GM23338 (cell line): Measurements from ENCODE around the gene SRMS. TPM values are rescaled to one million over a fixed set of nuclear protein-coding genes. Genes with fewer than 3 reads are reported as not detected.

Experiments used
- ATAC-seq: fragments of 200-7000 bp; cut with Tn5 transposase; 3 replicates; pipeline ENCODE4 v1.9.1; 2020
- DNase-seq: peaks from one replicate; pipeline ENCODE4 v3.0.0-alpha.2; 2015; ENCODE audit warnings: low spot score
- H2AFZ ChIP-seq: fragments of 200-600 bp; sonication (generic); 2 replicates; pipeline ENCODE4 v1.8.0; 2016; ENCODE audit warnings: antibody characterized with exemption, mild to moderate bottlenecking, moderate library complexity
- H3F3A ChIP-seq: fragments of 200-600 bp; sonication (generic); replicated peaks from 2 replicates; pipeline ENCODE4 v1.8.0; 2017; ENCODE audit warnings: antibody characterized with exemption, mixed run types, low read depth
- H3K27ac ChIP-seq: fragments of 200-600 bp; sonication (generic); 2 replicates; pipeline ENCODE4 v1.6.1; 2016; ENCODE audit warnings: low read depth
- H3K27me3 ChIP-seq: fragments of 200-600 bp; sonication (generic); 2 replicates; pipeline ENCODE4 v1.8.0; 2016; ENCODE audit warnings: mild to moderate bottlenecking, mixed run types, moderate library complexity; ENCODE audit not compliant: insufficient read depth
- H3K36me3 ChIP-seq: fragments of 200-600 bp; sonication (generic); 2 replicates; pipeline ENCODE4 v1.8.0; 2016; ENCODE audit warnings: mild to moderate bottlenecking; ENCODE audit not compliant: insufficient read depth
- H3K4me1 ChIP-seq: fragments of 200-600 bp; sonication (generic); 2 replicates; pipeline ENCODE4 v1.8.0; 2016; ENCODE audit warnings: mild to moderate bottlenecking, moderate library complexity; ENCODE audit not compliant: insufficient read depth
- H3K4me2 ChIP-seq: fragments of 200-600 bp; sonication (generic); 2 replicates; pipeline ENCODE4 v1.7.1; 2017; ENCODE audit warnings: mixed run types
- H3K4me3 ChIP-seq: fragments of 200-600 bp; sonication (generic); 2 replicates; pipeline ENCODE4 v1.6.1; 2016; ENCODE audit warnings: mixed run types
- H3K79me2 ChIP-seq: fragments of 200-600 bp; sonication (generic); replicated peaks from 2 replicates; pipeline ENCODE4 v1.8.0; 2017; ENCODE audit warnings: mild to moderate bottlenecking; ENCODE audit not compliant: insufficient read depth
- H3K9me2 ChIP-seq: fragments of 200-600 bp; sonication (generic); 2 replicates; pipeline ENCODE4 v1.8.0; 2017; ENCODE audit not compliant: insufficient read depth
- H4K20me1 ChIP-seq: fragments of 200-600 bp; sonication (generic); replicated peaks from 2 replicates; pipeline ENCODE4 v1.8.0; 2017; ENCODE audit warnings: mild to moderate bottlenecking; ENCODE audit not compliant: insufficient read depth
- H3K27ac Mint-ChIP-seq: 2 replicates; pipeline ENCODE4 v1.8.0; 2020; ENCODE audit warnings: inconsistent platforms, mild to moderate bottlenecking, moderate library complexity, mixed read lengths
- H3K27me3 Mint-ChIP-seq: 3 replicates; pipeline ENCODE4 v1.8.0; 2022; ENCODE audit warnings: low read depth, mild to moderate bottlenecking, moderate library complexity, mixed read lengths, inconsistent platforms; ENCODE audit not compliant: insufficient read depth, poor library complexity
- H3K36me3 Mint-ChIP-seq: 3 replicates; pipeline ENCODE4 v1.8.0; 2021; ENCODE audit warnings: low read depth, mild to moderate bottlenecking, inconsistent platforms, moderate library complexity, mixed read lengths
- H3K4me1 Mint-ChIP-seq: 3 replicates; pipeline ENCODE4 v1.8.0; 2020; ENCODE audit warnings: mild to moderate bottlenecking, inconsistent platforms, mixed read lengths
- H3K4me3 Mint-ChIP-seq: 3 replicates; pipeline ENCODE4 v1.8.0; 2021; ENCODE audit warnings: moderate library complexity, mild to moderate bottlenecking, inconsistent platforms, mixed read lengths
- H3K9me3 Mint-ChIP-seq: 3 replicates; pipeline ENCODE4 v1.8.0; 2020; ENCODE audit warnings: moderate library complexity, mild to moderate bottlenecking, inconsistent platforms, mixed read lengths
- EZH2 ChIP-seq: fragments of 200-600 bp; sonication (generic); IDR thresholded peaks from one replicate; pipeline ENCODE4 v1.8.0; 2017; ENCODE audit warnings: antibody characterized with exemption, mild to moderate bottlenecking, low read depth; ENCODE audit not compliant: unreplicated experiment
- STAT1 ChIP-seq: IDR thresholded peaks from one replicate; pipeline ENCODE4 v1.6.1; 2016; ENCODE audit warnings: antibody characterized with exemption; ENCODE audit not compliant: unreplicated experiment
- ZNF114 ChIP-seq: fragments of 250-450 bp; sonication (Bioruptor Pico); IDR thresholded peaks from 2 replicates; pipeline ENCODE4 v1.5.0; 2020; ENCODE audit warnings: mild to moderate bottlenecking, moderate library complexity
- ZNF462 ChIP-seq: fragments of 250-450 bp; sonication (Bioruptor Pico); IDR thresholded peaks from 2 replicates; pipeline ENCODE4 v1.5.0; 2020; ENCODE audit warnings: mild to moderate bottlenecking, moderate library complexity
- polyA plus RNA-seq: library from polyadenylated mRNA; unstranded; fragments of >200 nt; fragmentation: Nextera tagmentation; extraction: Ambion mirVana; gene quantifications from 2 replicates; pipeline ENCODE4 v1.2.1, GENCODE V29; 2016
- total RNA-seq: library from RNA; depleted of rRNA; stranded (reverse); fragments of >200 nt; shearing (Covaris generic); gene quantifications from 2 replicates; pipeline ENCODE4 v1.2.3, GENCODE V29; 2014
- TF ChIP-seq, protein P1 (sequence below): IDR thresholded peaks from 2 replicates; pipeline ENCODE4 v1.6.1; 2016; ENCODE audit warnings: antibody characterized with exemption

Gene SRMS
- total and polyA plus RNA-seq, 2 experiments from 2014 or later, result 0.23 to 0.59 TPM

- Histone ChIP-seq H3K4me2 (no peak overlapping the region), H3K27ac (no peak overlapping the region), H3K79me2 (no peaks in the 10 kb centered on the region), H3K27me3 (no peaks in the 10 kb centered on the region), H3K4me1 (no peaks in the 10 kb centered on the region), H3F3A (peaks cover 13% of the 10 kb centered on the region; the same call in 1 of the 2 replicates), H3K4me3 (no peak overlapping the region), H4K20me1 (0 out of 2 replicates have a peak, but pooled peaks cover 2% of the 10 kb centered on the region), H2AFZ (no peak overlapping the region), H3K9me2 (no peaks in the 10 kb centered on the region), H3K36me3 (no peaks in the 10 kb centered on the region)
- no peak overlapping the region for H3K27ac Mint-ChIP-seq
- no peak for DNase-seq
- no peak for TF ChIP-seq ZNF462 (CRISPR knock-in tag)
- no peak for TF ChIP-seq ZNF114 (CRISPR knock-in tag)
- TF ChIP-seq EZH2, result no peak
- TF ChIP-seq, protein P1, sequence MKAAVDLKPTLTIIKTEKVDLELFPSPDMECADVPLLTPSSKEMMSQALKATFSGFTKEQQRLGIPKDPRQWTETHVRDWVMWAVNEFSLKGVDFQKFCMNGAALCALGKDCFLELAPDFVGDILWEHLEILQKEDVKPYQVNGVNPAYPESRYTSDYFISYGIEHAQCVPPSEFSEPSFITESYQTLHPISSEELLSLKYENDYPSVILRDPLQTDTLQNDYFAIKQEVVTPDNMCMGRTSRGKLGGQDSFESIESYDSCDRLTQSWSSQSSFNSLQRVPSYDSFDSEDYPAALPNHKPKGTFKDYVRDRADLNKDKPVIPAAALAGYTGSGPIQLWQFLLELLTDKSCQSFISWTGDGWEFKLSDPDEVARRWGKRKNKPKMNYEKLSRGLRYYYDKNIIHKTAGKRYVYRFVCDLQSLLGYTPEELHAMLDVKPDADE, result no peak
- TF ChIP-seq STAT1, result no peak
- no peak overlapping the region for H3K4me3 Mint-ChIP-seq
- peaks cover 8% of the 10 kb centered on the region for H3K36me3 Mint-ChIP-seq
- peaks cover 16% of the 10 kb centered on the region for H3K27me3 Mint-ChIP-seq
- no peaks in the 10 kb centered on the region for H3K4me1 Mint-ChIP-seq
- ATAC-seq, result no peak
- H3K9me3 Mint-ChIP-seq, result peaks cover 8% of the 10 kb centered on the region; the same call in 2 of the 3 replicates
Observed at GRCh38 chr20:63529180-63529860, 18.2 kb downstream of the SRMS start.
